Lung (tissue), 12 donors: ENCODE results near the gene HIRA. TPM values are rescaled to one million over a fixed set of nuclear protein-coding genes. Genes with fewer than 3 reads are reported as not detected.
A peak's percentile ranks its signal among the peaks of the same experiment; 100 is the strongest.
"Not testable (repeated sequence)": the region's sequence is repeated elsewhere in the genome, so short reads cannot be mapped to it uniquely, and the experiment has no call there.

Experiments
- ATAC-seq: fragments of 200-7000 bp; cut with Tn5 transposase; one replicate; pipeline ENCODE4 v1.9.1; 2020; ENCODE audit warnings: moderate number of reproducible peaks; ENCODE audit not compliant: insufficient read depth, low FRiP score
- DNase-seq, 3 donors: peaks; one replicate each; pipeline ENCODE4 v3.0.0-alpha.2; 2013 to 2017
- H3K27ac ChIP-seq, 2 donors: one replicate each; pipeline ENCODE4 v1.5.1; 2013; ENCODE audit warnings: mild to moderate bottlenecking in 2 of 2, moderate library complexity in 2 of 2, control low read depth in 1 of 2, inconsistent platforms in 1 of 2, low read depth in 1 of 2, low read length in 1 of 2
- H3K27me3 ChIP-seq, 3 donors: one replicate each; pipeline ENCODE4 v1.5.1; 2013; ENCODE audit warnings: low read length in 2 of 3; ENCODE audit not compliant: control insufficient read depth in 3 of 3, insufficient read depth in 3 of 3
- H3K36me3 ChIP-seq, 4 donors: one replicate each; pipeline ENCODE4 v1.5.1; 2013; ENCODE audit warnings: low read length in 4 of 4, mild to moderate bottlenecking in 1 of 4, moderate library complexity in 1 of 4; ENCODE audit not compliant: control insufficient read depth in 4 of 4, insufficient read depth in 4 of 4
- H3K4me1 ChIP-seq, 5 donors: one replicate each; pipeline ENCODE4 v1.5.1; 2013; ENCODE audit warnings: low read length in 5 of 5, mild to moderate bottlenecking in 2 of 5, moderate library complexity in 1 of 5; ENCODE audit not compliant: control insufficient read depth in 5 of 5, insufficient read depth in 5 of 5
- H3K4me3 ChIP-seq: one replicate; pipeline ENCODE4 v1.5.1; 2013; ENCODE audit warnings: mild to moderate bottlenecking, control low read depth, moderate library complexity
- H3K9ac ChIP-seq, 2 donors: one replicate each; pipeline ENCODE4 v1.5.1; 2013; ENCODE audit warnings: low read length in 2 of 2, control low read depth in 1 of 2; ENCODE audit not compliant: insufficient read depth in 1 of 2
- H3K9me3 ChIP-seq, 4 donors: one replicate each; pipeline ENCODE4 v1.5.1; 2013; ENCODE audit warnings: low read length in 3 of 4, mild to moderate bottlenecking in 1 of 4, moderate library complexity in 1 of 4; ENCODE audit not compliant: control insufficient read depth in 4 of 4, insufficient read depth in 3 of 4
- CTCF ChIP-seq: IDR thresholded peaks from 2 replicates; pipeline ENCODE4 v1.5.1; 2012; ENCODE audit warnings: mild to moderate bottlenecking; ENCODE audit errors: control extremely low read depth, extremely low read depth
- WGBS, 2 donors: extraction: QIAGEN DNeasy Blood & Tissue Kit; methylation state at CpG; one replicate each; pipeline ENCODE4 v1.1.7; 2013; 5-methylcytosine and 5-hydroxymethylcytosine counted together
- polyA plus RNA-seq, 2 donors: library from polyadenylated mRNA; stranded (reverse); fragments of 200-250 nt; gene quantifications; one replicate each; pipeline ENCODE4 v1.2.1, GENCODE V29; 2013
- total RNA-seq, 2 donors: library from RNA; depleted of rRNA in 1 of 2; stranded (reverse); fragments of >200 nt in 1 of 2; gene quantifications; one replicate each; pipeline ENCODE4 v1.2.1, GENCODE V29; 2014 to 2021
- donor health status: control.
- donor health status: control.
- donor health status: Bipolar disorder and iron deficiency.
- donor health status: healthy.
- donor health status: DM: yes; HTN: yes; CAD: no.

The HIRA gene
- total and polyA plus RNA-seq, 4 donors = 7.5 to 27.2 (median 17.3) TPM

GRCh38 chr22:19331474-19331873 is 100.1 kb downstream of the HIRA start:
- H3K27me3 ChIP-seq = no peaks in the 10 kb centered on the region
- peaks cover 4 to 14% (median 8%) of the 10 kb centered on the region in 4 donors for H3K9me3 ChIP-seq
- WGBS, 2 donors = 96 to 98% methylated on average over 7 of the region's 7 CpGs
- peaks cover 22 to 30% (median 26%) of the 10 kb centered on the region in 4 donors for H3K36me3 ChIP-seq
- no peak overlapping the region for H3K9ac ChIP-seq
- DNase-seq = no peak
- ATAC-seq = no peak
- H3K27ac ChIP-seq = no peak overlapping the region
- H3K4me3 ChIP-seq = no peak overlapping the region
- H3K4me1 ChIP-seq = no peaks in the 10 kb centered on the region
- no peak for TF ChIP-seq CTCF

- TF ChIP-seq CTCF = no peak
- Histone ChIP-seq H3K27ac (no peak overlapping the region), H3K9me3 (peaks cover 2 to 11% (median 4%) of the 10 kb centered on the region in 4 donors), H3K36me3 (peaks cover 17 to 25% (median 21%) of the 10 kb centered on the region in 4 donors), H3K27me3 (no peaks in the 10 kb centered on the region), H3K4me1 (no peaks in the 10 kb centered on the region), H3K9ac (no peak overlapping the region), H3K4me3 (no peak overlapping the region)
- no peak for ATAC-seq
- DNase-seq = no peak
- WGBS, 2 donors = 96 to 98% methylated on average over 13 of the region's 13 CpGs
Measured at GRCh38 chr22:19330865-19331418, 100.6 kb downstream of the HIRA start.

- not testable (repeated sequence) for H3K4me3 ChIP-seq, DNase-seq, H3K4me1 ChIP-seq, H3K9ac ChIP-seq, H3K27me3 ChIP-seq, ATAC-seq, H3K27ac ChIP-seq
- Histone ChIP-seq H3K9me3 (peaks cover 0 to 11% (median 3%) of the 10 kb centered on the region in 4 donors), H3K36me3 (peaks cover 14 to 20% (median 18%) of the 10 kb centered on the region in 4 donors)
- 96 to 98% methylated on average over 5 of the region's 5 CpGs for WGBS, 2 donors
Measured at GRCh38 chr22:19330205-19330604, 101.3 kb downstream of the HIRA start.

GRCh38 chr22:19329454-19329853 is 102.1 kb downstream of the HIRA start:
- Histone ChIP-seq H3K9ac (no peak overlapping the region), H3K36me3 (peaks cover 14 to 20% (median 17%) of the 10 kb centered on the region in 4 donors), H3K9me3 (peaks cover 0 to 11% (median 3%) of the 10 kb centered on the region in 4 donors), H3K4me3 (no peak overlapping the region), H3K27me3 (no peaks in the 10 kb centered on the region), H3K4me1 (no peaks in the 10 kb centered on the region), H3K27ac (no peak overlapping the region)
- DNase-seq (no peak), ATAC-seq (peak; percentile 2)
- WGBS, 2 donors = 76 to 93% methylated on average over 3 of the region's 3 CpGs
- TF ChIP-seq CTCF = no peak
